Esophagus muscularis mucosa (tissue), 4 donors: ENCODE measurements around the gene AUTS2.

Experiments used
- CTCF ChIP-seq, 3 experiments: fragments of 200-600 bp in 2 of 3; fragments of 450-650 bp in 1 of 3; sonication (generic) in 2 of 3; IDR thresholded peaks; one replicate each; pipeline ENCODE4 v1.5.1; 2017 to 2019; ENCODE audit warnings: antibody characterized with exemption in 3 of 3, mild to moderate bottlenecking in 2 of 3, moderate library complexity in 1 of 3
- EP300 ChIP-seq: sonication (generic); formaldehyde crosslinking; IDR thresholded peaks from one replicate; pipeline ENCODE4 v1.6.1; 2017; ENCODE audit warnings: antibody characterized with exemption
- POLR2A ChIP-seq: fragments of 450-650 bp; IDR thresholded peaks from one replicate; pipeline ENCODE4 v1.6.1; 2017; ENCODE audit warnings: antibody characterized with exemption, moderate library complexity, mild to moderate bottlenecking, low read depth
- POLR2AphosphoS5 ChIP-seq, 2 donors: sonication (generic); formaldehyde crosslinking; IDR thresholded peaks; one replicate each; pipeline ENCODE4 v1.6.1; 2017; ENCODE audit warnings: antibody characterized with exemption in 2 of 2

GRCh38 chr7:69911337-69911736 is 313.1 kb downstream of the AUTS2 start:
- TF ChIP-seq CTCF (IDR thresholded peaks at IDR 0.05) (no peak), POLR2A (no peak), POLR2AphosphoS5 (IDR thresholded peaks at IDR 0.05) (no peak), EP300 (no peak)
